K562 (cell line): ENCODE measurements around the gene PDE6G. TPM values are rescaled to one million over a fixed set of nuclear protein-coding genes. Genes with fewer than 3 reads are reported as not detected.

Source experiments
- ATF1 ChIP-seq, 2 experiments: fragments of 450-650 bp in 1 of 2; IDR thresholded peaks; 2 replicates each; pipeline ENCODE4 v1.6.1; 2016; ENCODE audit warnings: missing compliant biosample characterization in 1 of 2, missing genetic modification characterization in 1 of 2
- ATF7 ChIP-seq: fragments of 450-650 bp; IDR thresholded peaks from 2 replicates; pipeline ENCODE4 v1.7.1; 2014; ENCODE audit warnings: mild to moderate bottlenecking, moderate library complexity
- CREM ChIP-seq: IDR thresholded peaks from 2 replicates; pipeline ENCODE4 v1.6.1; 2014; ENCODE audit warnings: antibody characterized with exemption, low read depth
- CTBP1 ChIP-seq: fragments of 450-650 bp; IDR thresholded peaks from 2 replicates; pipeline ENCODE4 v1.6.1; 2016; ENCODE audit warnings: borderline replicate concordance
- DMBX1 ChIP-seq: fragments of 250-450 bp; sonication (Bioruptor Pico); IDR thresholded peaks from 2 replicates; pipeline ENCODE4 v1.8.0; 2022; ENCODE audit warnings: inconsistent platforms, mild to moderate bottlenecking, moderate library complexity, borderline replicate concordance
- ELF2 ChIP-seq: fragments of 250-450 bp; sonication (Bioruptor Pico); IDR thresholded peaks from 2 replicates; pipeline ENCODE4 v1.5.0; 2021; ENCODE audit warnings: mild to moderate bottlenecking
- HDAC8 ChIP-seq: fragments of 450-650 bp; IDR thresholded peaks from 2 replicates; pipeline ENCODE4 v1.6.1; 2016; ENCODE audit warnings: mild to moderate bottlenecking, missing genetic modification characterization, moderate library complexity, missing compliant biosample characterization
- HIVEP1 ChIP-seq: fragments of 250-450 bp; sonication (Bioruptor Pico); IDR thresholded peaks from 2 replicates; pipeline ENCODE4 v1.4.0; 2020; ENCODE audit warnings: mild to moderate bottlenecking
- IRF2 ChIP-seq: sonication (generic); formaldehyde crosslinking; IDR thresholded peaks from 2 replicates; pipeline ENCODE4 v1.8.1; 2022; ENCODE audit warnings: mild to moderate bottlenecking, missing genetic modification reagents
- MEIS2 ChIP-seq: fragments of 450-650 bp; IDR thresholded peaks from 2 replicates; pipeline ENCODE4 v1.6.1; 2014; ENCODE audit warnings: mild to moderate bottlenecking; ENCODE audit not compliant: partially characterized antibody
- NCOA1 ChIP-seq: fragments of 450-650 bp; IDR thresholded peaks from 2 replicates; pipeline ENCODE4 v1.6.1; 2016; ENCODE audit warnings: low read depth
- PHF8 ChIP-seq: fragments of 200-600 bp; sonication (generic); IDR thresholded peaks from 2 replicates; pipeline ENCODE4 v1.6.1; 2012; ENCODE audit warnings: mixed run types, mild to moderate bottlenecking, inconsistent platforms, low read length, moderate library complexity, borderline replicate concordance
- RCOR1 ChIP-seq, 2 experiments: IDR thresholded peaks; 2 replicates each; pipeline ENCODE4 v1.6.1; 2012; ENCODE audit warnings: low read depth in 2 of 2, low read length in 2 of 2, borderline replicate concordance in 1 of 2, improper control_type of control experiment in 1 of 2
- SIN3A ChIP-seq, 2 experiments: fragments of 150-350 bp in 1 of 2; IDR thresholded peaks; 2 replicates each; pipeline ENCODE4 v1.6.1; 2011 to 2016; ENCODE audit warnings: borderline replicate concordance in 2 of 2, low read depth in 2 of 2, low read length in 2 of 2, mild to moderate bottlenecking in 2 of 2, moderate library complexity in 2 of 2; ENCODE audit not compliant: control insufficient read depth in 1 of 2
- SMAD4 ChIP-seq: fragments of 250-450 bp; sonication (Bioruptor Pico); conservative IDR thresholded peaks from 2 replicates; pipeline ENCODE4 v1.8.0; 2021; ENCODE audit warnings: inconsistent platforms, mild to moderate bottlenecking, moderate library complexity
- SOX6 ChIP-seq: fragments of 450-650 bp; IDR thresholded peaks from 2 replicates; pipeline ENCODE4 v1.6.1; 2014; ENCODE audit warnings: mild to moderate bottlenecking
- SRSF7 ChIP-seq: fragments of 200-400 bp; formaldehyde crosslinking; optimal IDR thresholded peaks from 2 replicates; pipeline ENCODE3; 2017; ENCODE audit warnings: mild to moderate bottlenecking, low read depth, low read length
- TFAM ChIP-seq: fragments of 250-450 bp; sonication (Bioruptor Pico); conservative IDR thresholded peaks from 2 replicates; pipeline ENCODE4 v1.5.0; 2021; ENCODE audit warnings: mild to moderate bottlenecking, moderate library complexity
- YY1 ChIP-seq, 3 experiments: IDR thresholded peaks; 2 replicates each; pipeline ENCODE4 v1.6.1; 2011; ENCODE audit warnings: low read length in 2 of 3, mild to moderate bottlenecking in 2 of 3, moderate library complexity in 2 of 3, borderline replicate concordance in 1 of 3, control low read depth in 1 of 3, low read depth in 1 of 3; ENCODE audit not compliant: insufficient read depth in 3 of 3, insufficient replicate concordance in 2 of 3, control insufficient read depth in 1 of 3, insufficient read length in 1 of 3; ENCODE audit errors: extremely low read depth in 1 of 3
- ZC3H11A ChIP-seq: IDR thresholded peaks from 2 replicates; pipeline ENCODE4 v1.6.1; 2012; ENCODE audit warnings: low read depth, low read length, improper control_type of control experiment
- ZEB2 ChIP-seq: fragments of 450-650 bp; IDR thresholded peaks from 2 replicates; pipeline ENCODE4 v1.6.1; 2016
- ZFX ChIP-seq: sonication (generic); formaldehyde crosslinking; IDR thresholded peaks from 2 replicates; pipeline ENCODE4 v1.8.0; 2022; ENCODE audit warnings: mild to moderate bottlenecking, missing genetic modification reagents, moderate library complexity
- ZNF57 ChIP-seq: fragments of 450-650 bp; formaldehyde crosslinking; IDR thresholded peaks from 2 replicates; pipeline ENCODE4 v1.4.0; 2020; ENCODE audit warnings: mild to moderate bottlenecking, moderate library complexity
- ZNF766 ChIP-seq: fragments of 200-800 bp; sonication (Bioruptor generic); conservative IDR thresholded peaks from 2 replicates; pipeline ENCODE4 v1.6.1; 2016; ENCODE audit warnings: missing genetic modification characterization, missing compliant biosample characterization
- polyA plus RNA-seq, 8 experiments: library from polyadenylated mRNA; depleted of rRNA in 4 of 8; stranded (reverse) in 5 of 8; unstranded in 3 of 8; fragments of >200 nt; fragmentation: Nextera tagmentation in 2 of 8; fragmentation: Illumina TruSeq in 1 of 8; extraction: Ambion mirVana in 2 of 8; extraction: Trizol in 1 of 8; gene quantifications; 2 replicates each; pipeline versions ENCODE4 v1.2.1 to v1.2.3, GENCODE V29; 2011 to 2014; ENCODE audit warnings: inconsistent platforms in 1 of 8, missing spikeins in 1 of 8
- total RNA-seq, 7 experiments: library from RNA; depleted of rRNA in 6 of 7; stranded (reverse); fragments of >200 nt in 6 of 7; fragmentation: Illumina TruSeq in 2 of 7; extraction: Trizol in 2 of 7; gene quantifications; 2 replicates each; pipeline versions ENCODE4 v1.2.1 to v1.2.3, GENCODE V29; 2011 to 2021; ENCODE audit warnings: low replicate concordance in 1 of 7
- TF ChIP-seq, protein P1 (sequence below): sonication (generic); formaldehyde crosslinking; IDR thresholded peaks from 2 replicates; pipeline ENCODE4 v1.8.0; 2022; ENCODE audit warnings: missing genetic modification reagents, mild to moderate bottlenecking, moderate library complexity, borderline replicate concordance
- TF ChIP-seq, protein P2 (sequence below): fragments of 450-650 bp; IDR thresholded peaks from 2 replicates; pipeline ENCODE4 v1.6.1; 2014; ENCODE audit warnings: low read depth, mild to moderate bottlenecking, moderate library complexity, borderline replicate concordance

The PDE6G gene
- total and polyA plus RNA-seq, 9 of the 15 experiments (the other 6 are each of a cell fraction or from before 2014, with no cell fraction given) = 0.14 to 0.59 TPM; not detected in 7

DNA sequence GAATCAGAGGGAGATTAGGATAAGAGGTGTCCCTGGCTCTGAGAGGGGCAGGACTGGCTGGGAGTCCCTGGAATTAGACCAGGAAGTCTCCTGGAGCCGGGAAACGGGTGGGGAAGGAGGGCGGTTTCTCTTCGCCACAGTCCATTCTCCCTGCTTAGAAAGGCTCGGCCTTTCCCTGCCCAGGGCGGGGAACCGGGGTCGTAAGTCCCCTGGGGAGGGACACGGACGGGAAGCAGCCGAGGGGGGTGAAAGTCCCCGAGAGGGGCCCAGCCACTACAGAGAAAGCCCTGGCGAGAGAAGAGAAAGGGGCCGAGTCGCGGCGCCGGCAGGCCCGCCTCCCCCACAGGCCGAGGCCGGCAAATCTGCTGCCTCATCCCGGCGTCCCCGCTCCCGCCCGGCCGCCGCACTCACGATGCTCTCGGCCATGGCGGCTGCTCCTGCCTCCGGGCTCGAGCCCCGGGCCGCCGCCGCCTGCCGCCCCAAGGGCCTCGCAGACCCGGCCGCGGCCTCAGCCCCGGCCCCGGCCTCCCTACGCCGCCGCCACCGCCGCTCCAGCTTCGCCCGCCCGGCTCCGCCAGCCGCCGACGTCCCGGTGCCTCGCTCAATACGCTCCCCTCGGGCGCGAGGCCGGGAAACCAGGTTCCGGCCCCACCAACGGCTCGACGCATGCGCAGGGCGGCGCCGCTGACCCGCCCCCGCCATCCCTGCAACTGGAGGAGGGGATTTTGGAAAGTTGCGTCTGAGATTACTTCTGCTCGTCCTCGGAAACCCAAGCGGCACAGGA is 19.6 kb downstream of the PDE6G start, which contains the start of the genes NPLOC4 and TSPAN10 (continued):
- TF ChIP-seq SOX6 (peak; percentile 53), SIN3A (IDR thresholded peaks at IDR 0.05; ENCODE audit: borderline replicate concordance in 2 of 2, control insufficient read depth in 1 of 2, low read depth in 2 of 2, low read length in 2 of 2) (peak; percentile 43; a peak in 2 of 4 replicates), ATF7 (peak; percentile 40; the same call in 1 of the 2 replicates), SRSF7 (no peak), ZEB2 (peak; percentile 93), ZNF57 (no peak), HIVEP1 (CRISPR knock-in tag) (peak; percentile 27; the same call in 1 of the 2 replicates), MEIS2 (peak; percentile 83), SMAD4 (CRISPR knock-in tag) (peak; percentile 95), TFAM (CRISPR knock-in tag) (no peak), YY1 (IDR thresholded peaks at IDR 0.05; ENCODE audit: borderline replicate concordance in 1 of 3, control insufficient read depth in 1 of 3, extremely low read depth in 1 of 3, insufficient read depth in 3 of 3, insufficient read length in 1 of 3, insufficient replicate concordance in 2 of 3, low read depth in 1 of 3, low read length in 2 of 3) (peak in 2 of 3 experiments; percentile 80 to 81), ATF1 (CRISPR knock-in tag; IDR thresholded peaks at IDR 0.05) (no peak), ATF1 (tag; IDR thresholded peaks at IDR 0.05) (0 out of 2 replicates have a peak, but pooled peaks have one; percentile 5), ZNF766 (CRISPR knock-in tag) (0 out of 2 replicates have a peak, but pooled peaks have one; percentile 52), RCOR1 (IDR thresholded peaks at IDR 0.05; ENCODE audit: borderline replicate concordance in 1 of 2, low read depth in 2 of 2, low read length in 2 of 2) (peak in 1 of 2 experiments; percentile 80; a peak in 2 of 4 replicates), IRF2 (no peak), CREM (peak; percentile 79), PHF8 (peak; percentile 87; the same call in 1 of the 2 replicates), CTBP1 (peak; percentile 79; the same call in 1 of the 2 replicates), ZC3H11A (peak; percentile 82), NCOA1 (peak; percentile 86), HDAC8 (tag) (peak; percentile 60; the same call in 1 of the 2 replicates), DMBX1 (CRISPR knock-in tag) (0 out of 2 replicates have a peak, but pooled peaks have one; percentile 23), ZFX (peak; percentile 85), ELF2 (CRISPR knock-in tag) (peak; percentile 60; the same call in 1 of the 2 replicates)
- TF ChIP-seq, protein P1, sequence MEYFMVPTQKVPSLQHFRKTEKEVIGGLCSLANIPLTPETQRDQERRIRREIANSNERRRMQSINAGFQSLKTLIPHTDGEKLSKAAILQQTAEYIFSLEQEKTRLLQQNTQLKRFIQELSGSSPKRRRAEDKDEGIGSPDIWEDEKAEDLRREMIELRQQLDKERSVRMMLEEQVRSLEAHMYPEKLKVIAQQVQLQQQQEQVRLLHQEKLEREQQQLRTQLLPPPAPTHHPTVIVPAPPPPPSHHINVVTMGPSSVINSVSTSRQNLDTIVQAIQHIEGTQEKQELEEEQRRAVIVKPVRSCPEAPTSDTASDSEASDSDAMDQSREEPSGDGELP (CRISPR knock-in tag) = peak; percentile 66; the same call in 1 of the 2 replicates
- TF ChIP-seq, protein P2, sequence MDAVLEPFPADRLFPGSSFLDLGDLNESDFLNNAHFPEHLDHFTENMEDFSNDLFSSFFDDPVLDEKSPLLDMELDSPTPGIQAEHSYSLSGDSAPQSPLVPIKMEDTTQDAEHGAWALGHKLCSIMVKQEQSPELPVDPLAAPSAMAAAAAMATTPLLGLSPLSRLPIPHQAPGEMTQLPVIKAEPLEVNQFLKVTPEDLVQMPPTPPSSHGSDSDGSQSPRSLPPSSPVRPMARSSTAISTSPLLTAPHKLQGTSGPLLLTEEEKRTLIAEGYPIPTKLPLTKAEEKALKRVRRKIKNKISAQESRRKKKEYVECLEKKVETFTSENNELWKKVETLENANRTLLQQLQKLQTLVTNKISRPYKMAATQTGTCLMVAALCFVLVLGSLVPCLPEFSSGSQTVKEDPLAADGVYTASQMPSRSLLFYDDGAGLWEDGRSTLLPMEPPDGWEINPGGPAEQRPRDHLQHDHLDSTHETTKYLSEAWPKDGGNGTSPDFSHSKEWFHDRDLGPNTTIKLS = 0 out of 2 replicates have a peak, but pooled peaks have one; percentile 49
